NCI-H524 (cell line): ENCODE results near the gene C19orf53.
"Not testable (repeated sequence)": the region's sequence is repeated elsewhere in the genome, so short reads cannot be mapped to it uniquely, and the experiment has no call there.

Source experiments
- DNase-seq, 2 experiments: peaks; one replicate each; lab custom pipeline; 2025; lab: John Stamatoyannopoulos, UW

The C19orf53 gene

DNA sequence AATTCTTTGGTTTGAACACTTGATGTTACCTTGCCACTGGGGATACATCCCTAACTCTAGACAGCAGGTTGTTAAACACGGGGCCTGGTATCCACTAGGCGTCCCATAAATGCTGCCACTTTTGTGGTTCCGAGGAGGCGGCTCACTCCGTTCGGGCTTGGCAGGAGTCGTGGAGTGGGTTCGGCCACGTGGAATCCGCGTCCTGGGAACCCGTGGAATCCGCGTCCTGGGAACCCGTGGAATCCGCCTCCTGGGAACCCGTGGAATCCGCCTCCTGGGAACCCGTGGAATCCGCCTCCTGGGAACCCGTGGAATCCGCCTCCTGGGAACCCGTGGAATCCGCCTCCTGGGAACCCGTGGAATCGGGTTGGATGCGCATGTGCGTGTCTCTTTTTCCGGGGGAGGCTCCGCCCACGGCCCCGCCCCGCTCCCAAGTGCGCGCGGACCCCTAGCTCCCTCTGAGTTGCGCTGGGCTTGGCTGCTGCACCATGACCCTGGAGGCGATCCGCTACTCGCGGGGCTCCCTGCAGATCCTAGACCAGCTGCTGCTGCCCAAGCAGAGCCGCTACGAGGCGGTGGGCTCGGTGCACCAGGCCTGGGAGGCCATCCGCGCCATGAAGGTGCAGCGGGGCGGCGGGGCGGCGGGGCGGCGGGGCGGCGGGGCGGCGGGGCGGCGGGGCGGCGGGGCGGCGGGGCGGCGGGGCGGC lies 10.0 kb upstream of the C19orf53 start, which contains the start of gene MRI1:
Gene MRI1, plus strand, starts transcription at position 422 of the 707 bp plus-strand sequence. Its CDS starts 67 bp downstream, at position 489.
- peak; percentile 65 to 70 for DNase-seq

DNA sequence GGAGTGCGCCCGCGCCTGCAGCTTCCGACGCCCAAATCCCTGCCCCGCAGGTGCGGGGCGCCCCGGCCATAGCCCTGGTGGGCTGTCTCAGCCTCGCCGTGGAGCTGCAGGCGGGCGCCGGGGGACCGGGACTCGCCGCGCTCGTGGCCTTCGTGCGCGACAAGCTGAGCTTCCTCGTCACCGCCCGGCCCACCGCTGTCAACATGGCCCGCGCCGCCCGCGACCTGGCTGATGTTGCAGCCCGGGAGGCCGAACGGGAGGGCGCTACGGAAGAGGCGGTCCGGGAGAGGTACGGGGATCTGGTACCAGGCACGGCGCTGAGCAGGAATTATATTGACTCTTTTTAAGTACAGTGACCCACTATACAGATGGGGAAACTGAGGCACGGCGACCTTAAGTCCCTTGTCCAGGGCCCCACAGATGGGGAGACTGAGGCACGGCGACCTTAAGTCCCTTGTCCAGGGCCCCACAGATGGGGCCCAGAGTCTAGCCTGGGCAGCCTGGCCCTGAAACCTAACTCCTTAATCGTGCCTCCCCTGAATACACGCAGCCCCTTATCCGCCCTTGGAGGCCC lies 9.3 kb upstream of the C19orf53 start:
- DNase-seq: no peak

DNA sequence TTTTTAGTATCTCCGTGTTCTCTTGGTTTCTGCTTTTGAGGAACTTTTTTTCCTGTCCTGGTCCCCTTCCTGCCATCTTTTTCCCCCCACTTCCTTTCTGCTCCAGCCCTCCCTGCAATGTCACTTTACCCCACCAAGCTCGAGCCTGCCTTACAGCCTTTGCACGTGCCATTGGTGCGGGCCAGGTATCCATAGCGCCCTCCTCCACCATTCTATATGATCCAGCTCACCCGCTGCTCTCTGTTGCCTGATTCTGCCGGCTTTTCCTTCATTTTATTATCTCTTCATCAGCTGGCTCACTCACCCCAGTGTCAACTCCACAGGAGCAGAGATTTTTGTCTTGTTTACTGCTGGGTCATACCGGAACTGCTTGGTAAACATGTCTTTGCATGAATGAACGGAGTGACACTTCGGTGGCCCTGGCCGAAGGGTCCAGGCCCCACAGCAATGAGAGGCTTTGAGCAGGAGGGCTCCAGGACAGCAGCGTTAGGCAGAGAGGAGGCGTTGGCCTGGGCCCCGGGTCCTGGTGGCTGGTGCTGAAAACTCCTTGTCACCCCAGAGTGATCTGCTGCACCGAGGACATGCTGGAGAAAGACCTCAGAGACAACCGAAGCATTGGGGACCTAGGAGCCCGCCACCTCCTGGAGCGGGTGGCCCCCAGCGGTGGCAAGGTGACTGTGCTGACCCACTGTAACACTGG lies 8.7 kb upstream of the C19orf53 start:
- DNase-seq: no peak

GRCh38 chr19:13766095-13766481 lies 8.2 kb upstream of the C19orf53 start:
- DNase-seq: no peak

DNA sequence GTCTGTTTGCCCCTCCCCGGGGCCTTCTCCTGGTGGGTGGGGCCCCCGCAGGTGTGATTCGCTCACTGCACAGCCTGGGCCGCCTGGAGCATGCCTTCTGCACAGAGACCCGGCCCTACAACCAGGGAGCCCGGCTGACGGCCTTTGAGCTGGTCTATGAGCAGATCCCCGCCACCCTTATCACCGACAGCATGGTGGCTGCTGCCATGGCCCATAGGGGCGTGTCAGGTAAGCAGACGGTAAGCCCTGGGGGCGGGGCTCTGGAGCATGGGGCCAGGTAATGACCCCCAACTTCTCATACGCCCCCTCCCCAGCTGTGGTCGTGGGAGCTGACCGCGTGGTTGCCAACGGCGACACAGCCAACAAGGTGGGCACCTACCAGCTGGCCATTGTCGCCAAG lies 5.7 kb upstream of the C19orf53 start:
- no peak for DNase-seq

GRCh38 chr19:13770013-13770635 lies 4.1 kb upstream of the C19orf53 start:
- no peak for DNase-seq

GRCh38 chr19:13778398-13778797 lies 4.1 kb downstream of the C19orf53 start:
- DNase-seq: no peak

GRCh38 chr19:13778847-13779246 lies 4.6 kb downstream of the C19orf53 start:
- no peak for DNase-seq

DNA sequence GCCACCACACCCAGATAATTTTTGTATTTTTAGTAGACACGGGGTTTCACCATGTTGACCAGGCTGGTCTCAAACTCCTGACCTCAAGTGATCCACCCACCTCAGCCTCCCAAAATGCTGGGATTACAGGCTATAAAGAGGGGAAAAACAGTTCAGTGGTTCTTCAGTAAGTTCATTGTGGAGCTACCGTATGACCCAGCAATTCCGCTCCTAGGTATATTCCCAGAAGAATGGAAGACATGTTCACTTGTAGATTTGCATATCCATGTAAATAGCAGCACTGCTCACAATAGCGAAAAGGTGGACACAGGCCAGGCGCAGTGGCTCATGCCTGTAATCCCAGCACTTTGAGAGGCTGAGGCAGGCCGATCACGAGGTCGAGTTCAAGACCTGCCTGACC lies 5.5 kb downstream of the C19orf53 start:
- DNase-seq: not testable (repeated sequence)

- peak in 1 of 2 experiments; percentile 55 for DNase-seq
Observed at GRCh38 chr19:13781547-13781946, 7.3 kb downstream of the C19orf53 start.

GRCh38 chr19:13782537-13782936 lies 8.3 kb downstream of the C19orf53 start:
- no peak for DNase-seq

DNA sequence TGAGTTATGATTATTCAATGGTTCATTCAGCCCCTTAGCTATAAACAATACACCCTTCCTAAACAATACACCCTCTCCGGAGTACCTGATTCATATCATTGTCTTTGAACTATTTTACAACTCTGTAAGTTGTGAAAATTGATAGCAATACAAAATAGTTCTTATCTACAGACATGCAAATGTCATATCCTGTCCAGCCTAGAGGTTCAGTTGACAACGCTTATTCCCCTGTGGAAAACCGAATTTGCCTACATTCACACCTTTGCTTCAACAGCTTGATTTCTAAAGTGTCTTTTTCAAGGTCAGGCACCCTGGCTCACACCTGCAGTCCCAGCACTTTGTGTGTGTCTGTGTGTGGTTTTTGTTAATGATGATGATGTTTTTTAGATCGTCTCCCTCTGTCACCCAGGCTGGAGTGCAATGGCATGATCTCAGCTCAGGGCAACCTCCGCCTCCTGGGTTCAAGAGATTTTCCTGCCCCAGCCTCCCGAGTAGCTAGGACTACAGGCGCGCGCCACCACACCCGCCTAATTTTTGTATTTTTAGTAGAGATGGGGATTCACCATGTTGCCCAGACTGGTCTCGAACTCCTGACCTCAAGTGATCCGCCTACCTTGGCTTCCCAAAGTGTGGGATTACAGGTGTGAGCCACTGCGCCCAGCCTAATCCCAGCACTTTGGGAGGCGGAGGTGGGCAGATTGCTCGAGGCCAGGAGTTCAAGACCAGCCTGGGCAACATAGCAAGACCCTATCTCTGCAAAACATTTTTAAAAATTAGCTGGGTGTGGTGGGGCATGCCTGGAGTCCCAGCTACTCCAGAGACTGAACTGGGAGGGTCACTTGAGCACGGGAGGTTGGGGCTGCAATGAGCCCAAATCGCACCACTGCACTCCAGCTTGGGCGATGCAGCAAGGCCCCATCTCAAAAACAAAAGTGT lies 9.6 kb downstream of the C19orf53 start:
- no peak for DNase-seq

- DNase-seq: peak; percentile 47 to 66
Observed at GRCh38 chr19:13784731-13785452, 10.6 kb downstream of the C19orf53 start.

DNA sequence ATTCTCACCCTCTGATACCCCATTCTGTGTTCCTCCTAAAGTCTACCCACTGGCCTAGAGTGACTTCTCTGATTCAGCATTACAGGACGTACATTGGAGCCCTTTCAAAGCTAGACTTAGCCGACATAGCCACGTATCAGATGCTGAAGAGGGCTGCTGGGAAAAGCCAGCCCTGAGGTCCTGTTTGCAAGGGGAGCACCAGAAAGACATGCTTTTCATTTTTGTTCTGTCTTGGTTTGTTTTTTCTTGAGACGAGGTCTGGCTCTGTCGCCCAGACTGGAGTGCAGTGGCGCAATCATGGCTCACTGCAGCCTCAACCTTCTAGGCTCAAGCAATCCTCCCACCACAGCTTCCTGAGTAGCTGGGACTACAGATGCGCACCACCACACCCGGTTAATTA lies 14.7 kb downstream of the C19orf53 start:
- DNase-seq: no peak

DNA sequence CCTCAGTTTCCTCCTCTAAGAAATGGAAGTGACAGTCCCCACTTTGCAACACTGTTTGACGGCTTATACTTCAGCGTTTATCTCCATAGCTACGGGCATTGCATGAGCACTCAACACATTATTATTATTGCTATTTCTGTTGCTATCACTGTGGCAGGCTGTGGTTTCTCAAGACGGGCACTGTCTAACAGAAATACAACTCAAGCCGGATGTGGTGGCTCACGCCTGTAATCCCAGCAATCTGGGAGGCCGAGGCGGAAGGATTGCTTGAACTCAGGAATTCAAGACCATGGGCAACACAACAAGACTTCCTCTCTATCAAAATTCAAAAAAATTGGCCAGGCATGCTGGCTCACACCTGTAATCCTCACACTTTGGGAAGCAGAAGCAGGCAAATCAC lies 16.1 kb downstream of the C19orf53 start:
- DNase-seq: no peak

DNA sequence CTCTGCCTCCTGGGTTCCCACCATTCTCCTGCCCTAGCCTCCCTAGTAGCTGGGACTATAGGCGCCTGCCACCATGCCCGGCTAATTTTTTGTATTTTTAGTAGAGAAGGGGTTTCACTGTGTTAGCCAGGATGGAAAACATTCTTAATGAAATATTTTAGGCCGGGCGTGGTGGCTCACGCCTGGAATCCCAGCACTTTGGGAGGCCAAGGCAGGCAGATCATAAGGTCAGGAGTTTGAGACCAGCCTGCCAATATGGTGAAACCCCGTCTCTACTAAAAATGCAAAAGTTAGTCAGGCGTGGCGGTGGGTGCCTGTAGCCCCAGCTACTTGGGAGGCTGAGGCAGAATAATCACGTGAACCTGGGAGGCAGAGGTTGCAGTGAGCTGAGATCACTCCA lies 19.1 kb downstream of the C19orf53 start:
- DNase-seq: not testable (repeated sequence)

GRCh38 chr19:13794398-13794756 lies 20.1 kb downstream of the C19orf53 start:
- DNase-seq: no peak

DNA sequence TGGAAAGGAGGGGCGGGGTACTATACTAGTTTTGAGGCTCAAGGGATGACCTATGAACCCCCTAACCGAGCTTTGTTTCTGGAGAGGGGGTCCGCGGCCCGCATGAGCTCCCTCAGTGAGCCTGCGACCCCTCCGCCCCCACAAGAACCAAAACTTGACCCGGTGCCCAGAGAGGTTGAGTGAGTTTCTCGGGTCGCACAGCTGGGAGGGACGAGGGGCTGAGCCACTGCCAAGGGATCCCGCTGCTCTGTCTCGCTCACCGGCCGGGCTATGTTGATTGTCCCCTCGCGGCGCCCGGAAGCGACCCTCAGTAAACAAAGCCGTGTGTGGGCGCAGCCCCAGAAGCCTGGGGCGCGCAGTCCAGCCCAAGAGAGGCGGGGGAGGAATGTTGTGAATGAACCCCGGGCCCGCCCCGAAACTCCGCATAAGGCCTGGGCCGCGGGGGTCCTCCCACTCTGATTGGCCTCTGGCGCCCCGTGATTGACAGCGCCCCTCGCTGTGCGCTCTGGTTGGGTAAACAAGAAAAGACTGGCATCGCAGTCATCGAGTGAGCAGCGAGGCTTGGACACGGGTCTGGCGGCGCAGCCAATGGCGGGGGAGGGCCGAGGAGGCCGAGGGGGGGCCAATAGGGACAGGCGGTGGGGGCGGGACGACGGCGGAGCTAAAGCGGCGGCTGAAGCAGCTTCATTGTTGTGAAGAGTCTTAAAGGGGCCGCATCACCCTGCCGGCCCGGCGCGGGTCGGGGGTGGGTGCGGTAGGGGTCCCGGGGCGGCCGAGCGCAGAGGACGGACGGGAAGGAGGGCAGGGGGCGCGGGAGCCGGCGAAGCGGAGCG lies 20.7 kb downstream of the C19orf53 start, which contains the start of gene ZSWIM4:
Gene ZSWIM4, plus strand, starts transcription at position 687 of the 833 bp plus-strand sequence. CDS start 206 bp downstream, outside the sequence.
- peak; percentile 99 for DNase-seq

GRCh38 chr19:13795595-13796300 lies 21.5 kb downstream of the C19orf53 start:
- peak; percentile 20 to 45 for DNase-seq
